ENCODE data around the gene OR52A5.

The OR52A5 gene

GRCh38 chr11:5102246-5102645, 35.9 kb downstream of the OR52A5 start:
- TF ChIP-seq CTCF (conservative IDR thresholded peaks at IDR 0.05), result no peak
- H3K27ac ChIP-seq, result no peak overlapping the region

GRCh38 chr11:5096011-5096410, 42.1 kb downstream of the OR52A5 start:
- no peak for TF ChIP-seq CTCF (conservative IDR thresholded peaks at IDR 0.05)
- no peak overlapping the region for H3K27ac ChIP-seq

GRCh38 chr11:5092821-5093585, 45.2 kb downstream of the OR52A5 start:
- no peak for TF ChIP-seq CTCF (conservative IDR thresholded peaks at IDR 0.05)
- H3K27ac ChIP-seq, result no peak overlapping the region

GRCh38 chr11:5090668-5091067, 47.5 kb downstream of the OR52A5 start:
- TF ChIP-seq CTCF (conservative IDR thresholded peaks at IDR 0.05), result no peak
- no peak overlapping the region for H3K27ac ChIP-seq

- H3K27ac ChIP-seq, result no peak overlapping the region
- no peak for TF ChIP-seq CTCF (conservative IDR thresholded peaks at IDR 0.05)
Measured at GRCh38 chr11:5088556-5088955, 49.6 kb downstream of the OR52A5 start.

- TF ChIP-seq CTCF (conservative IDR thresholded peaks at IDR 0.05), result no peak
- no peak overlapping the region for H3K27ac ChIP-seq
Measured at GRCh38 chr11:5083602-5084001, 54.6 kb downstream of the OR52A5 start.

GRCh38 chr11:5081405-5081804, 56.8 kb downstream of the OR52A5 start:
- H3K27ac ChIP-seq, result no peak overlapping the region
- TF ChIP-seq CTCF (conservative IDR thresholded peaks at IDR 0.05), result no peak

Measured in VCaP (cell line).